ENCODE results near the gene BCL2A1.
"Not testable (repeated sequence)": the region's sequence is repeated elsewhere in the genome, so short reads cannot be mapped to it uniquely, and the experiment has no call there.

Gene BCL2A1

GRCh38 chr15:79970624-79971434 is at the start of gene BCL2A1:
TSS of gene BCL2A1 (minus strand) at chr15:79971196. CDS start at chr15:79971119, 77 bp downstream.
- DNase-seq, result no peak

GRCh38 chr15:80020731-80021130 is 49.7 kb upstream of the BCL2A1 start:
- no peak for DNase-seq

DNA sequence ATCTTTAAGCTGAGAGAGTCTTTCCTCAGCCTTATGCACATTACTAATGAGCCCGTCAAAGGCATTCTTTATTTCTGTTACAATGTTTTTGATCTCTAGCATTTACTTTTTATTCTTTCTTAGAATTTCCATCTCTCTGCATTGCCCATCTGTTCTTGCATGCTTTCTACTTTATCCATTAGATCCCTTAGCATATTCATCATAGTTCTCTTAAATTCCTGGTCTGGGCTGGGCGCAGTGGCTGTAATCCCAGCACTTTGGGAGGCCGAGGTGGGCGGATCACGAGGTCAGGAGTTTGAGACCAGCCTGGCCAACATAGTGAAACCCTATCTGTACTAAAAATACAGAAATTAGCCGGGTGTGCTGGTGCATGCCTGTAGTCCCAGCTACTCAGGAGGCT is 49.2 kb upstream of the BCL2A1 start:
- not testable (repeated sequence) for DNase-seq

DNA sequence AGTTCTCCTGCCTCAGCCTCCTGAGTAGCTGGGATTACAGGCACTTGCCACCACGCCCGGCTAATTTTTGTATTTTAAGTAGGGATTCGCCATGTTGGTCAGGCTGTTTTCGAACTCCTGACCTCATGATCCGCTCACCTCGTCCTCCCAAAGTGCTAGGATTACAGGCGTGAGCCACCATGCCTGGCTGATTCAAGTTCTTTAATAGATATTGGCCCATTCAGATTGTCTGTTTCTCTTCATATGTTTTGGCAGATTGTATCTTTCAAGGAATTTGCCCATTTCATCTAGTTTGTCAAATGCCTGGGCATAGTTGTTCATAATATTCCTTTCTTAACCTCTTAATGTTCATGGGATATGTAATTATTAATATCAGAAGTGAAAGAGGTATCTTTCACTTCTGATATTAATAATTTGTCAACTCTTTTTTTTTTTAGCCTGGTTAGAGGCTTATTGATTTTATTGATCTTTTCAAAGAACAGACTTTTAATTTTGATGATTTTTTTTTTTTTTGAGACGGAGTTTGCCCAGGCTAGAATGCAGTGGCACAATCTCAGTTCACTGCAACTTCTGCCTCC is 48.3 kb upstream of the BCL2A1 start:
- no peak for DNase-seq

- not testable (repeated sequence) for DNase-seq
Observed at GRCh38 chr15:80017139-80017538, 46.1 kb upstream of the BCL2A1 start.

DNA sequence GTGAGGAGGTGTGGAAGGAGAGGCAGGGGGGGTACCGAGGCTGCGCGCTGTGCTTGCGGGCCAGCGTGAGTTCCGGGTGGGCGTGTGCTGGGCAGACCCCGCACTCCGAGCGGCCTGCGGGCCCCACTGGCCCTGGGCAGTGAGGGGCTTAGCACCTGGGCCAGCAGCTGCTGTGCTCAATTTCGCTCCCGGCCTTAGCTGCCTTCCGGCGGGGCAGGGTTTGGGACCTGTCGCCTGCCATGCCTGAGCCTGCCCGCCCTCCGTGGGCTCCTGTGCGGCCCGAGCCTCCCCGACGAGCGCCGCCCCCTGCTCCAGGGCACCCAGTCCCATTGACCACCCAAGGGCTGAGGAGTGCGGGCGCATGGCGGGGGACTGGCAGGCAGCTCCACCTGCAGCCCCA is 45.5 kb upstream of the BCL2A1 start:
- DNase-seq, result not testable (repeated sequence)

GRCh38 chr15:80015156-80015555 is 44.2 kb upstream of the BCL2A1 start:
- no peak for DNase-seq

DNA sequence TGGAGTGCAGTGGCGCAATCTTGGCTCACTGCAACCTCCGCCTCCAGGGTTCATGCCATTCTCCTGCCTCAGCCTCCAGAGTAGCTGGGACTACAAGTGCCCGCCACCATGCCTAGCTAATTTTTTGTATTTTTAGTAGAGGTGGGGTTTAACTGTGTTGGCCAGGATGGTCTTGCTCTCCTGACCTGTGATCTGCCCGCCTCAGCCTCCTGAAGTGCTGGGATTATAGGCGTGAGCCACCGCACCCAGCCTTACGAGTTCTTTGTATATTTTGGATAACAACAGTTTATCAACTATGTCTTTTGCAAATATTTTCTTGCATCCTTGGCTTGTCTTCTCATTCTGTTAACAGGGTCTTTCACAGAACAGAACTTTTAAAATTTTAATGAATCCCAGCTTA is 43.2 kb upstream of the BCL2A1 start:
- DNase-seq, result not testable (repeated sequence)

GRCh38 chr15:80012060-80012726 is 41.2 kb upstream of the BCL2A1 start:
- no peak for DNase-seq

- DNase-seq, result no peak
Observed at GRCh38 chr15:80011596-80011995, 40.6 kb upstream of the BCL2A1 start.

GRCh38 chr15:80011041-80011523 is 40.1 kb upstream of the BCL2A1 start:
- DNase-seq, result not testable (repeated sequence)

- no peak for DNase-seq
Observed at GRCh38 chr15:80010131-80010673, 39.2 kb upstream of the BCL2A1 start.

DNA sequence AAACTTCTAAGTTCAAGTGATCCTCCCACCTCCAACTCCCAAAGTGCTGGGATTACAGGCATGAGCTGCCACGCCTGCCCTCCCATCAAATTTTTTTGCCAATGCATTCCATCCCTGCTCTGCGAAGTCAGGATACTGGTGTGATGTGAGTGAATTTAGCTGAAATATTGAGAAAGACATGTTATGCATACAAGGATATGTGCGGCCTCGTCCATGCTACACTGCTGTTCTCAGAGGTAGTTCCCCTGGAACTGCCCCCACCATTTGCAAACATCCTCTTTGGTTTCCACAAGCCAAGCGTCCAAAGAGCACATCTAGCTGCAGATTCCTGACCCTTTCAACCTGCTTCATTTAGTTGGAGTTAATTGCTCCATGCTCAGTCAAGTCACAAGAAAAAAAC is 36.5 kb upstream of the BCL2A1 start:
- DNase-seq, result no peak

DNA sequence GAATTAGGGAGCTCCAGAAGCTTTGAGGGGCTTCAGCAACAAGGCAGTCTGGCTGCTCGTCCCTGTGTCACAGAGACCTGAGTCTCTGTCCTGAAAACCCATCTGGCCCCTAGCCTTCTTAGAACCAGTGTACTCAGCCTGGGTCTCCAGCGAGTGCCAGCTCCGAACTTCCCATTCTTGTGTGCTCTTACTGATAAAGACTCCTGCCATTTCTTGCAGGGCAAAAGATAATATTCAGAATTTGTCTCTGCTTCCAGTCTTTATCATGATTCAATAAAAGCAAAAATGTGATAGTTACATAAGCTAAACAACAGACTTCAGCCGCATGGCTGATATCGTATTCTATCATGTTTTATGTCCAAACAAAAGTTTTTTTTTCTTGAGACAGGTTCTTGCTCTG is 36.0 kb upstream of the BCL2A1 start:
- no peak for DNase-seq

- no peak for DNase-seq
Observed at GRCh38 chr15:80003934-80004472, 33.0 kb upstream of the BCL2A1 start.

DNA sequence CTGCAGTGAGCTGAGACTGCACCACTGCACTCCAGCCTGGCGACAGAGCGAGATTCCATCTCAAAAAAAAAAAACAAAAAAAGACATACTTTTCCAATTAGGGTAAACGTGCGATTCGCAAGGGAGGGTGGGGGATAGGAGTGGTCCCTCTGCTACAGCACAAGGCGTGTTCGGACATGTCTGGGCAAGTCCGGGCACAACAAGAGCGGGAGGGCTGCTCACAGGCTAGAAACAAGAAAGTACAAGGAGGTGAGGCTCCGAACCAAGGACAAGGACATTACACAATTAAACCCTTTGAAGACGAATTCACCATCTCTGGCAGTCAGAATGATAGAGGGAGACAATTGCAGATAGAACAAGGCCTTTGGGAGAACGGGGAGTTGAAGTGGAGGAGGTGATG is 32.2 kb upstream of the BCL2A1 start:
- DNase-seq, result no peak

DNA sequence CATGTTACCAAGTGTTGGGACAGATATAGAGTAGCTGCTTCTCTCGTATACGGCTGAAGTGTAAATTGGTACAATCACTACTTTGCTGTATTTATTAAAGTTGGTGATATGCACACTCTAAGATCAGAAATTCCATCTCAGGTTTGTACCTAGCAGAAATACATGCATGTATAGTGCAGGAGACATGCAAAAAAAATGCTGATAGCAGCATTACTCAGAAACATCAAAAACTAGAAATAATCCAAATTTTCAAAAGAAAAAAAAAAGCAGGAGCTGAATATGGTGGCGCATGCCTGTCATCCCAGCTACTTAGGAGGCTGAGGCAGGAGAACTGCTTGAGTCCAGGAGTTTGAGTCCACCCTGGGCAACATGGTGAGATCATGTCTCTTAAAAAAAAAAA is 31.3 kb upstream of the BCL2A1 start:
- DNase-seq, result no peak

DNA sequence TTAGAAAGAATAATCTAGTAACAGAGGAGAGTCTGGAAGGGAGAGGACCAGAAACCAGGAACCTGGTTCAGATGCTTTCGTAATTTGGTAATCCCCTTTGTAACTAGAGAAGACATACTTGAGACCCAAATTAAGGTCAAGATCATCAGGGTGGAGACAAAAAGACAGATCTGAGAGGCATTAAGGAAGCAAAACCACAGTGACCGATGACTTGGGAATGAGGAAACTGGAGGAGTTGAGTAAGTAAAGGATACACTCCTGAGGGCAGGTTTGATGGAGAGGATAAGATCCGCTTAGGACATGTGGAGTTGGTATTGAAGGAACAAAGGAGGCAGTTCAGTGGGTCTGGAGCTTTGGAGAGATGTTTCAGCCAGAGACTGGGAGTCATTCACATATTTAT is 23.6 kb upstream of the BCL2A1 start:
- no peak for DNase-seq

DNA sequence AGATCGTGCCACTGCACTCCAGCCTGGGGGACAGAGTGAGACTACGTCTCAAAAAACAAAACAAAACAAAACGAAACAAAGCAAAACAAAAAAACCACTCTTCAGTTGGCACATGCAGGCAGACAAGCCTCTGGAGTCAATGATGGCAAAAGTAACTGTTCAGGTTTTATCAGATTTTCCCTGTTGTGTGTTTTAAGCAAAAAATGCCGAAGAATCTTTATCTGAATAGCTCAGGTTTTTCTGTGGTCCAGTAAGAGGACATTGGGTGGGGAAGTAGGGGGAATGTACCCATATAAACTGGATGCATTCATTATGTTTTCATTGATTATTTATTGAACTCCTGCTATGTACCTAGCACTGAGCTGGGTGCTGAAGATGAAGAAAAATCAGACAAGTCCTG is 20.8 kb upstream of the BCL2A1 start:
- no peak for DNase-seq

DNA sequence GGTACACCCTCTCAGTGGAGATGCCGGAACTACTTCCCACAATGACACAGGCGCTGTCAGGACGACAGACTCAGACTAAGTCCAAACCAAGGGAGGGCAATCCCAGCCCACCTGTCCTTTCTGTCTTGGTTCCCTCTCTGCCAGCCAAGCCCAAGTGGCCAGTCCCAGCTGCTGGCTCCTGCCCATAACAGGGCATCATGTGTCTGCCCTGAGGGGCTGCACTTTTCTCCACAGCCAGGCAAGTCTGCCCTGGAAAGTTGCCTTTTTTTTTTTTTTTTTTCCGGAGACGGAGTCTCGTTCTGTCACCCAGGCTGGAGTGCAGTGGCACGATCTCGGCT is 20.0 kb upstream of the BCL2A1 start:
- no peak for DNase-seq

DNA sequence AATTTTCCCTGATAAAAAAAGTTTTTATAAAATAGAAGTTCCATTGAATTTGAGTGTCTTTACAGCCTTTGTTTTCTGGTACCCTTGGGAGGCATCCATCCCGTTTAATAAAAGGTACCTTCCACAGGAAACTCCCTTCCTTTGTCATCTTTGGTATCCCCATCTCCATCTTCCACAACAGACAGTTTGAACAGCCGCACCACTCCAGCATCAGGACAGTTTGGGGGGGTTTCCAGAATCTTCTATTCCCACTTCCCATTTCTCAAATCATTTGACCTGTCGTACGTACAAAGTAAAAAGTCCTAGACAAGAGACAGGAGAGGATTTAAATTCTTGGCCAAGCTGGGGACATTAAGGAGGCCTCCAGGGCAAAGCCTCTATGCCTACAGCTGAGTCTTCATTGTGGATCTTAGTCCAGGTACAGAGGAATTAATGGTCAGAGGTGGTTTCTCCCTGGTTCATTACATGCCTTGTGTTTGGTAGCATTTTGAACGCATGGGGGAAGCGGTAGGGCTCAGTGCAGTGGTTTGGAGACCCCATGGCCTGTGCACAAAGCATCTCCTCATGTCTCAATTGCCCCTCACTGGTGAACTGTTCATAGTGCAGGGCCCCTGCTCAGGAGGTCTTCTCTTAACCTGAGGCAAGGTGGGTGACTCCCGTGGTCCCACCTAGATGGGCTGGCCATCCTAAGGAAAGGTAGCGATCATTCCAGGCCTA is 19.4 kb upstream of the BCL2A1 start:
- DNase-seq, result no peak

DNA sequence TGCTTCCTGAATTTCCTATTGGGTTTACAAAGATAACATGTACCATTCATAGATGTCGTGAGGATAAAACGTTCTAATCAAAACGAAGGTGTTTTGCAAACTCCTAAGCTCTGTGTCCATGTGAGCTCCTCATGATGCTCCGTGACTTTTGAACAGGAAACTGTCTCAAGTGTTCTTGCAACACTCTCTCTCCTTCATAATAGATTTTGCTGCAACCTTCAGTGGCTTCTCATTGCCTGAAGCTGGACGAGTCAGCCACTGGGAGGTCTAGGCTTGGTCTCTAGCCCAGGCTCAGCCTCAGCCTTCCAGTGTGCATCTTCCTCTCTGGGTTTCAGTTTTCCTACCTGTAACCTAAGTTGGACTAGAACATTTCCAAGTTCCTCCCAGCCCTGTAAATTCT is 18.7 kb upstream of the BCL2A1 start:
- no peak for DNase-seq

- no peak for DNase-seq
Observed at GRCh38 chr15:79989183-79989582, 18.2 kb upstream of the BCL2A1 start.

Data from right hindlimb (tissue), 1 donor.